Activated T-cell treated with anti-CD3 and anti-CD28 coated beads, Interleukin-2, amount 50 U/mL, for 4 hours (primary cell): ENCODE data around the gene SLBP. TPM values are rescaled to one million over a fixed set of nuclear protein-coding genes. Genes with fewer than 3 reads are reported as not detected.
"Not testable (repeated sequence)": the region's sequence is repeated elsewhere in the genome, so short reads cannot be mapped to it uniquely, and the experiment has no call there.

ENCODE experiments used
- ATAC-seq, 2 donors: fragments of 200-7000 bp; cut with Tn5 transposase; one replicate each; pipeline ENCODE4 v1.10.0; 2021
- DNase-seq: peaks from one replicate; pipeline ENCODE4 v3.0.0-alpha.2; 2020
- H3K27me3 Mint-ChIP-seq: one replicate; pipeline ENCODE4 v1.8.0; 2021; ENCODE audit warnings: low read depth, mixed read lengths
- H3K36me3 Mint-ChIP-seq: one replicate; pipeline ENCODE4 v1.8.0; 2022; ENCODE audit warnings: mixed read lengths; ENCODE audit not compliant: insufficient read depth
- H3K4me1 Mint-ChIP-seq: one replicate; pipeline ENCODE4 v1.8.0; 2021; ENCODE audit warnings: low read depth, mixed read lengths
- H3K4me3 Mint-ChIP-seq: one replicate; pipeline ENCODE4 v1.8.0; 2021; ENCODE audit warnings: mild to moderate bottlenecking, moderate library complexity, mixed read lengths
- H3K9me3 Mint-ChIP-seq: one replicate; pipeline ENCODE4 v1.8.0; 2021; ENCODE audit warnings: mixed read lengths
- total RNA-seq, 3 donors: library from RNA; stranded (reverse); gene quantifications; one replicate each; pipeline ENCODE4 v1.2.1, GENCODE V29; 2021

The SLBP gene
- total RNA-seq, 3 donors from 2014 or later = 131 to 171 (median 147) TPM

DNA sequence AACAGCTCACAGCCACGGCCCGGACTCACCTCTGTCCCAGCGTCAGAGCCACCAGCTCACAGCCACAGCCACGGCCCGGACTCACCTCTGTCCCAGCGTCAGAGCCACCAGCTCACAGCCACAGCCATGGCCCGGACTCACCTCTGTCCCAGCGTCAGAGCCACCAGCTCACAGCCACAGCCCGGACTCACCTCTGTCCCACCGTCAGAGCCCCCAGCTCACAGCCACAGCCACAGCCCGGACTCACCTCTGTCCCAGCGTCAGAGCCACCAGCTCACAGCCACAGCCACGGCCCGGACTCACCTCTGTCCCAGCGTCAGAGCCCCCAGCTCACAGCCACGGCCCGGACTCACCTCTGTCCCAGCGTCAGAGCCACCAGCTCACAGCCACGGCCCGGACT lies 41.1 kb downstream of the SLBP start:
- H3K9me3 Mint-ChIP-seq, ATAC-seq: not testable (repeated sequence)

DNA sequence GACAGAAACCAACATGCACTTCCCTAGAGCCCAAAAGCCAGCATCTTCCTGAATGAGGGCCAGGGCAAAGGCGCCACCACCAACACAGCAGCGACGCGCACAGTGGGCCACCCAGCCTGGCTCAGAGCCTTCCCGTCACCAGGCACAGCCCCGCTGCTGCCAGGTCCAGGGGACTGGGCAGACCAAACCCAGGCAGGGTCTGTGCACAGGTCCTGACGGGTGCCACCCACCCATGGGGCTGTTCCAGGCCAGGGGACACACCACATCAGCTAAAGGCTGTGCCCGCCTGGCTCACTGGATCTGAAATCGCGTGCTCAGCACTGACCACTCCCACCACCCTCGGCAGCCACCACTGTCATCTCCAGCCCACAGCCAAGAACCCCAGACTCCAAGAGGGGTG lies 41.8 kb downstream of the SLBP start:
- ATAC-seq (no peak), DNase-seq (no peak)
- H3K9me3 Mint-ChIP-seq = no peaks in the 10 kb centered on the region
- no peaks in the 10 kb centered on the region for H3K27me3 Mint-ChIP-seq
- no peak overlapping the region for H3K4me3 Mint-ChIP-seq
- H3K36me3 Mint-ChIP-seq = peaks cover 2% of the 10 kb centered on the region
- no peaks in the 10 kb centered on the region for H3K4me1 Mint-ChIP-seq

More for the DNA sequence above, 41.1 kb downstream of the SLBP start:
- not testable (repeated sequence) for H3K4me3 Mint-ChIP-seq, H3K27me3 Mint-ChIP-seq, H3K4me1 Mint-ChIP-seq, H3K36me3 Mint-ChIP-seq, DNase-seq

DNA sequence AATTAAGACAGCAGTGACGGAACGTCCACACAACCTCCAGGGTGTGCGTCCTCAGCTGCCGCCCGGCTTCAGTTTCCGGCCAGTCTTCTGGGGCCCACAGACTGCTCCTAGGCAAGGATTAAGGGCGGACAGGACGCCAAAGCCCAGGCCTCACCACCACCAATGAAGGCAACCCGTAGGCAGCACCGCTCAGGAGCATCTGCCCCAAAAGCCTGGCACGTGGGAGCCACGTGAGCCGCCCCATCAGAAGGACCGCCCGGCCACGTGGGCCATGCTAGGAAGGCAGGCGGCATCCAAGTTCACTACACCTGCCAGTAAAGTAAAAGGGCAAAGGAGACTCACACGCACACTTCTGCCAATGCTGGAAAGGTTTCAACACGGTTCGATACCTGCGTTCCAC lies 42.3 kb downstream of the SLBP start:
- Mint-ChIP-seq H3K4me3 (no peak overlapping the region), H3K4me1 (no peaks in the 10 kb centered on the region), H3K9me3 (no peaks in the 10 kb centered on the region), H3K27me3 (no peaks in the 10 kb centered on the region), H3K36me3 (peaks cover 2% of the 10 kb centered on the region)
- DNase-seq = no peak
- no peak for ATAC-seq

DNA sequence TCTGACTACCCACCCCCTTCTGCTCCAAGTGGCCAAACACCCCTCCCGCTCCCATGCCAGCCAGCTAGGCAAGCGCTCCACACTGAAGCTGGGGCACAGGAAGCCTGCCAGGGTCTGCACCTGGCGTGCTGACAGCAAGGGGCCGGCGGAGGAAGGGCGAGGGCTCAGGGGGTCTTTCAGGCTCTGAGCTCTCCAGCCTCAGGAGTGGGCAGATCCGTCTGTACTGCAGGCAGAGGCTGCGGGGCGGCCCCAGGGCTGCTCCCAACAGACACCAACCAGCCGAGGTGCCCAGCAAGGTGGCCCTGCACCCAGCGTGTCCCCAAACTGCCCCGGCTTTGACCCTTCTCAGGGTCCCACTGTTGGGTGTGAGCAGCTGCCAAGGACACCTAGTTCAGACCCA lies 42.8 kb downstream of the SLBP start:
- no peaks in the 10 kb centered on the region for H3K4me1 Mint-ChIP-seq
- H3K4me3 Mint-ChIP-seq = no peak overlapping the region
- peaks cover 2% of the 10 kb centered on the region for H3K36me3 Mint-ChIP-seq
- no peaks in the 10 kb centered on the region for H3K27me3 Mint-ChIP-seq
- ATAC-seq (no peak), DNase-seq (no peak)
- no peaks in the 10 kb centered on the region for H3K9me3 Mint-ChIP-seq

DNA sequence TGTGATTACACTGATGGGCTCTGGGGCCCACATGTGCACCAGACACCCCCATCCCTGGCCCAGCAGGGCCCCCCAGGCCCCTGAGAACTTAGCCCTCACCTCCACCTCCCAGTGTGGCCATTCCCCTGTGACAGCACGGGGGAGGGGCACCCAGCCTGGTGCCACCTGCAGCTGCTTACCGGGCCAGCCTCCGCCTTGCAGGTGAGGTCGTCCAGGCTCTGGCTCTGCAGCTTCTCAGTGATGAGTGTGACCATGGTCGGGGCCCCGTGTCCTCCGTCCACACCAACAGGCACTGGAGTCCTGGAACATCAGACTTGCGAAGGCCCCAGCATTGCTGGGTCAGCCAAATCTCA lies 43.7 kb downstream of the SLBP start:
- no peaks in the 10 kb centered on the region for H3K4me1 Mint-ChIP-seq

DNA sequence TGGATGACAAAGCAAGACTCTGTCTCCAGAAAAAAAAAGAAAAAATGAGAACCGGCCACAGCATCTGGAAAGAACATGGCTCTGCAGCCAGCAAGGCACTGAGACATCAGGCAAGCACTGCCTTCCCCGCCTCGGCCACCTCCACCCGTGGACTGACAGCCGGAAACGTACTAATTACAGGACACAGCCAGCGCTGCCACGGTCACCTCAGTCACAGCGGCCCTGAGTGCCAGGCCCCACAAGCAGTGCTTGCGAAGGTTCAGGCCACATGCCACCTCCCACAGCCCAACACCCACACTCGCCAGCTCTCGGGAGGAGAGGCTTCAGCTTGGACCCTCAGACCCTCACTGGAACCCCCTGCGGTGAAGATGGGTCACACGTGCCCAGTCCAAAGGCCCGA lies 44.8 kb downstream of the SLBP start:
- DNase-seq (no peak), ATAC-seq (no peak)
- Mint-ChIP-seq H3K4me1 (no peaks in the 10 kb centered on the region), H3K36me3 (peaks cover 2% of the 10 kb centered on the region), H3K27me3 (no peaks in the 10 kb centered on the region), H3K4me3 (no peak overlapping the region), H3K9me3 (no peaks in the 10 kb centered on the region)

More for the DNA sequence above, 43.7 kb downstream of the SLBP start:
- no peak for ATAC-seq
- Mint-ChIP-seq H3K36me3 (peaks cover 2% of the 10 kb centered on the region), H3K9me3 (no peaks in the 10 kb centered on the region), H3K27me3 (no peaks in the 10 kb centered on the region), H3K4me3 (no peak overlapping the region)
- no peak for DNase-seq

DNA sequence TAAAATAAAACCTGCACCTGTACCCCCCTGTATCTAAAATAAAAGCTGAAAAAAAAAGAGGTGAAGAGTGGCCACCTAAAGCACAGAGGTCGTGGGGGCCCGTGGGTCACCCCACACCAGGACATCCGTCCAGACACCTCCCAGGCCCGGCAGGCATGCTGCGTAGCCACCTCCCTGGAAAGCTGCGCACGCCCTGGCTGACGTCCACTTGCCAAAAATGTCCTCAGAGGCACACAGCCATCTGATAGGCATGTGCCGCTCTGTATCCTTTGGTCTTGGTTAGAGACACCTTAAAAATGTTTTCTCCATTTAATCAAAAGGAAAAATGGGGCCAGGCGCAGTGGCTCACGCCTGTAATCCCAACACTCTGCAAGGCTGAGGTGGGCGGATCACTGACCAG lies 45.7 kb downstream of the SLBP start:
- Mint-ChIP-seq H3K27me3 (no peaks in the 10 kb centered on the region), H3K36me3 (peaks cover 2% of the 10 kb centered on the region), H3K9me3 (no peaks in the 10 kb centered on the region), H3K4me1 (no peaks in the 10 kb centered on the region), H3K4me3 (no peak overlapping the region)
- ATAC-seq (no peak), DNase-seq (no peak)

DNA sequence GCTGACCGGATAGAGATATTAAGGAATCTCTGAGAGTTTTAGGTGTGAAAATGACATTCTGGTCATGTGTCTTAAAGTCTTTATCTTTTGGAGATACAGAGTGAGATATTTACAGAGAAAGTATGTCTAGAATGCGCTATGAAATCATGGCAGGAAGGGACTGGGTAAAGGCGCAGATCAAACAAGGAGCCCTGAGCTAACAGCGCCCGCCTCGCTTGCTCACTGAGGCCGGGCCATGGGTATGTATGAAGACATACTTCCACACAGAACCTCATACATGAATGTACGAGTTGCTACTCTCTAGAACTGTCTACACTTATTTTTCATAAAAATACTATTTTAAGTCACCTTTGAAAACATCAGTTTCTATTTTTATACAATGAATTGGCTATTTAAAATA lies 48.0 kb downstream of the SLBP start:
- Mint-ChIP-seq H3K4me1 (no peaks in the 10 kb centered on the region), H3K36me3 (peaks cover 2% of the 10 kb centered on the region), H3K27me3 (no peaks in the 10 kb centered on the region), H3K9me3 (no peaks in the 10 kb centered on the region), H3K4me3 (no peak overlapping the region)
- ATAC-seq (no peak), DNase-seq (no peak)

DNA sequence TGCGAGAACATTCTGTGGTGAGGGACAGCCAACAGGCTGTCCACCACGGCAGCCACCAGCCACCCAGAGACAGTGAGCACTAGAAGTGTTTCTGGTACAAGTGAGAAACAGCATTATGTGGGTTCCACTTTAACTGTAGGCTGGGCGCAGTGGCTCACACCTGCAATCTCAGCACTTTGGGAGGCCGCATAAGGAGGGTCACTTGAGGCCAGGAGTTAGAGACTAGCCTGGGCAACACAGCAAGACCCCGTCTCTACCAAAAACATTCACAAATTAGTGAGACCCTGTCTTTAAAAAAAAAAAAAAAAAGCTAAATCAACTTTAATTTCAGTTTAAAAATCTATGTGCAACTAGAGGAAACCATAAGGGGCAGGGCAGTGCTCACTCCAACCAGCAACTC lies 48.6 kb downstream of the SLBP start:
- H3K4me3 Mint-ChIP-seq = no peak overlapping the region
- H3K27me3 Mint-ChIP-seq = no peaks in the 10 kb centered on the region
- H3K36me3 Mint-ChIP-seq = peaks cover 2% of the 10 kb centered on the region
- no peaks in the 10 kb centered on the region for H3K9me3 Mint-ChIP-seq
- no peak for DNase-seq
- H3K4me1 Mint-ChIP-seq = no peaks in the 10 kb centered on the region
- ATAC-seq = no peak

DNA sequence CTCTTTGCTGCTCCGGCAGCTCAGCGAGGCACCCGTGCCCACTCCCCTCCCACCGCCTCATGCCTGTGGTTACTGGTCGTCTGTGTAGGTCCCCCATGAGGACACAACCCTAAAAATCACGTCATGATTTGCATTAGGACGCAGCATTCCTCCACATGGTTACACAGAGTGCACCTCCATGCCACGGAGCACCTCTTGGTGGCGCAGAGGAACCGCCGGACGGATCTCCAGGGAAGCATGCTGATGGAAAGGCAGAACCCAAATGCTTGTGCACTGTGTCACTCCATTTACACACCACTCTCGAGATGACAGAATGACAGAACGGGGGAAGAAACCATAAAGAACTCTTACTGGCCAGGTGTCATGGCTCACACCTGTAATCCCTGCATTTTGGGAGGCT lies 50.4 kb downstream of the SLBP start:
- Mint-ChIP-seq H3K27me3 (no peaks in the 10 kb centered on the region), H3K36me3 (peaks cover 2% of the 10 kb centered on the region), H3K9me3 (no peaks in the 10 kb centered on the region), H3K4me1 (no peaks in the 10 kb centered on the region), H3K4me3 (no peak overlapping the region)
- ATAC-seq (no peak), DNase-seq (no peak)

DNA sequence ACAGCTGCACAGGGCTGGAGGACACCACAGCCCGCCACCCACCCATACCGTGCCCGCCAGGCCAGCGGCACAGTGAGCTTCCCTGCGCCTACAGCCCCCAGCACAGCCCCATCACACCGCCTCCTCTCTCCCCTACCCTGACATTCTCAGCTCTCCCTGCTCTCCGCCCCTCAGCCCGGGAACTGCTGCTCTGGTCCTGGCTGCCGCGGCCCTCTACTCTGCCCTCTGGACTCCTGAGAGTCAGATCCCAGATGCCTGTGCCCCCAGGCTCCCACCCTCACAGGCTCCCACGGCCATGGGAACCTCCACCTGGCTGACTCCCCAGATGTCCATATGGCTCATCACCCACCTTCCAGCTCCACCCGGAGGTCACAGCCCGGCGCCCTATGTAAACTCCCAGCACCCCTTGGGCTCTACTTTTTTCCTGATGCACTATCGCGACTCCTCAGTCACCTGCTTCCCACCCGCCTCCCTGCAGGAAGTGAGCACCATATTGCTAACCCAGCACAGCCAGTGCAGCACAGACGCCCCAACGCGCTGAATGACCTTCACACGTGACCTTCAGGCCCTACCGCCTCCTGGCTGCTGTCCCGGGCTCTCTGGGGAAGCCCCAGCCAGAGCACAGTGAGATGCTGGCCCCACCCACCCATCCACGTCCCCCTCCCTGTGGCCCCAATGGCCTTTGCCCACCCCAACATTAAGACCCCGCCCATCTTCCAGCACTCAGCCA lies 51.0 kb downstream of the SLBP start:
- DNase-seq (no peak), ATAC-seq (no peak)

DNA sequence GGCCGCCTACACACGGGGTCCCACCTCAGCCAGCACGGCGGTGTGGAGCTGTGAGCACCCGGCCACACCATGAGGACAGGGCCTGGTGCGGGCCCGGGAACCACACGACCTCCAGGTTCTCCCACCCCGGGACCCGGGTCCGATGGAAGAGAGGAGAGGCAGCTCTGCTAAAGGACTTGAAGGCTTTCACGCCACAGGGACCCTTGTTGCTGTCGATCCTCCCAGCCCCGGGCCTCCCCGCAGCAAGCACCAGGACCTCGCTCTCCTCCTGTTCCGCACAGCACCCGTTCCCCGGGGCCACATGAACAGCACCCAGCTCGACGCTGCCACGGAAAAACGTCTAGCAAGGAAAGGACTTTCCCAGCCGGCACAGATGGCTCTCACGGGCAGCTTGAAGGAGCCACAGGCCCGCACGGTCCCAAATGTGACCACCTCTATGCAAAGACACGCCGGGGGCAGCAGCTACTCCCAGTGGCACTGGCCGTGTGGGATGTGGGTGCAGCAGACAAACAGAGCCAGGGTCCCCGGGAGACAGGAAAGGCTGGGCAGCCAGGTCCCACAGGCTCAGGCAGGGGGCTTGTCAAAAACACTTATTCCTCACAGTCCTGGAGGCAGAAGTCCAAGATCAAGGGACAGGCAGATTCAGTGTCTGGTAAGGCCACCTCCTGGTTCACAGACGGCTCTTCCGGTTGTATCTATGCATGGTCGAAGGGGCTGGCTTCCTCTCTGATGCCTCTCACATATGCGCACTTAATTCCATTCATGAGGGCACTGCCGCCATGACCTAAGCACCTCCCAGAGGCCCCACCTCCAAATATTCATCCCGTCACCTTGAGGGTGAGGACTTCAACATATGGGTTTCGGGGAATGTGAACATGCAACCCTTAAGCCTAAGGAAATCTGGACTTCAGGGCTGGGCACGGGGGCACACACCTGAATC lies 52.7 kb downstream of the SLBP start:
- ATAC-seq (no peak), DNase-seq (no peak)
- Mint-ChIP-seq H3K27me3 (no peaks in the 10 kb centered on the region), H3K36me3 (peaks cover 4% of the 10 kb centered on the region), H3K9me3 (no peaks in the 10 kb centered on the region), H3K4me1 (no peaks in the 10 kb centered on the region), H3K4me3 (no peak overlapping the region)

More for the DNA sequence above, 51.0 kb downstream of the SLBP start:
- Mint-ChIP-seq H3K36me3 (peaks cover 2% of the 10 kb centered on the region), H3K4me3 (no peak overlapping the region), H3K27me3 (no peaks in the 10 kb centered on the region), H3K4me1 (no peaks in the 10 kb centered on the region), H3K9me3 (no peaks in the 10 kb centered on the region)

DNA sequence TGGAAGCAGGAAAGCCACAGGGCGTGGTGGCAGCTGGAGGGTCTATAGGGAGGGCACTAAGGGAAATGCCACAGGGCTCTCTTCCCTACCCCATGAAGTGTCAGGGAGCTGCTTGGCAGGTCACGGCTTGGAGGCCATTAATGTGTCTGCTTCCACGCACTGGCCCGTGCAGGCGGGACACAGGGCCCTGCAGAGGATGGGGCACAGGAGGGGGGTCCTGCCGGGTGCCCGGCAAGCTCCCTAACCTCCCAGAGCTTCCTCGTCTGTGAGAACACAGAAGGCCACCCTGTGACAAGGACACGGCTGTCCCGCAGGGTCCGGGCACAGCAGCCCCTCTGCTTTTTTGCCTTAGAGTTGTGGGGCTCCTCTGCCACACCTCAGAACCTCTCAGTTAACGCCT lies 53.5 kb downstream of the SLBP start:
- peaks cover 4% of the 10 kb centered on the region for H3K36me3 Mint-ChIP-seq
- H3K4me3 Mint-ChIP-seq = no peak overlapping the region
- H3K27me3 Mint-ChIP-seq = no peaks in the 10 kb centered on the region
- no peaks in the 10 kb centered on the region for H3K9me3 Mint-ChIP-seq
- ATAC-seq = no peak
- DNase-seq = no peak
- H3K4me1 Mint-ChIP-seq = no peaks in the 10 kb centered on the region

DNA sequence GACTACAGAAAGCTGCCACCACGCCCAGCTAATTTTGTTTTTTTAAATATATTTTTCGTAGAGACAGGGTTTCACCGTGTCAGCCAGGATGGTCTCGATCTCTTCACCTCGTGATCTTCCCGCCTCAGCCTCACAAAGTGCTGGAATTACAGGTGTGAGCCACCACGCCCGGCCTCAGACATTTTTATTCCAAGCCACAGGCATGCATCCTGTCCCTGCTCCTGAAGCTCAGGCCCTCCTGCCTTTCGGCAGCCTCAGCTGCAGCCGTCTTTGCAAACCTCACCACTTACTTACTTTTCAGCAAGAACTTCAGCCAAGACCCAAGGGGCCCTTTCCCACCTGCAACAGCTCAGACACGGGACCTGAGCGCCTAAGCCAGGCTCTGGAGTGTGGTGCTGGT lies 54.0 kb downstream of the SLBP start:
- H3K36me3 Mint-ChIP-seq = peaks cover 2% of the 10 kb centered on the region
- no peaks in the 10 kb centered on the region for H3K4me1 Mint-ChIP-seq
- ATAC-seq (no peak), DNase-seq (no peak)
- H3K9me3 Mint-ChIP-seq = no peaks in the 10 kb centered on the region
- H3K4me3 Mint-ChIP-seq = no peak overlapping the region
- H3K27me3 Mint-ChIP-seq = no peaks in the 10 kb centered on the region

DNA sequence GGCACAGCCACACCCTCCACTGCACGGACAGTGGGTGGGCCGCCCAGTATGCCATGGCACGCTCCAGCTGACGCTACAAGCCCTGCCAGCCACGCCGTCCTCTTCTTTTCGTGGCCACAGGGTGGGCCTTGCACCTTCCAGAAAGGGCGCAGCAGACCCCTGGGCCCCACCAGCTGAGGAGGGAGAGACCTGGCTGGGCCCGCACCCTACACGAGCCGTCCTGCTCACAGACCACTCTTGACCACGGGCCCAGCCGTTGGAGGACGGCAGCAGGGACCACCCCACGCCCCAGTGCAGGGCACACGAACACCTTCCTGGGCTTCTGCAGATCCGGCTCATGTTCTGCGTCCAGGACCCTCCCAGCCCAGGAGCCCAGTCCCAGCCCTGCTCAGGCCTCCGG lies 55.1 kb downstream of the SLBP start:
- Mint-ChIP-seq H3K4me3 (no peak overlapping the region), H3K4me1 (no peaks in the 10 kb centered on the region), H3K36me3 (peaks cover 2% of the 10 kb centered on the region), H3K9me3 (no peaks in the 10 kb centered on the region), H3K27me3 (no peaks in the 10 kb centered on the region)
- ATAC-seq (no peak), DNase-seq (no peak)
